NB4 (cell line): ENCODE results near the gene SENP6.
"Not testable (repeated sequence)": the region's sequence is repeated elsewhere in the genome, so short reads cannot be mapped to it uniquely, and the experiment has no call there.

Source experiments
- DNase-seq: peaks from one replicate; pipeline ENCODE4 v3.0.0; 2010; ENCODE audit warnings: low read depth
- H3K4me3 ChIP-seq: one replicate; pipeline ENCODE4 v1.5.1; 2011; ENCODE audit warnings: mild to moderate bottlenecking, low read depth, low read length, moderate library complexity
- CTCF ChIP-seq: IDR thresholded peaks from one replicate; pipeline ENCODE4 v1.5.1; 2012; ENCODE audit warnings: low read depth, low read length
- MAX ChIP-seq: IDR thresholded peaks from 2 replicates; pipeline ENCODE4 v1.6.1; 2011; ENCODE audit warnings: low read depth, low read length
- MYC ChIP-seq: IDR thresholded peaks from 2 replicates; pipeline ENCODE4 v1.6.1; 2011; ENCODE audit warnings: low read depth, low read length
- POLR2A ChIP-seq: IDR thresholded peaks from 2 replicates; pipeline ENCODE4 v1.6.1; 2011; ENCODE audit warnings: mild to moderate bottlenecking; ENCODE audit not compliant: insufficient read length; ENCODE audit errors: extremely low read depth

SENP6 gene

GRCh38 chr6:75723382-75723781 is 121.7 kb downstream of the SENP6 start:
- no peak for DNase-seq
- no peak overlapping the region for H3K4me3 ChIP-seq
- no peak for TF ChIP-seq CTCF
- TF ChIP-seq POLR2A = no peak
- no peak for TF ChIP-seq MAX
- no peak for TF ChIP-seq MYC

GRCh38 chr6:75727206-75727605 is 125.5 kb downstream of the SENP6 start:
- DNase-seq = no peak
- TF ChIP-seq POLR2A (no peak), MAX (no peak), MYC (no peak), CTCF (no peak)
- no peak overlapping the region for H3K4me3 ChIP-seq

GRCh38 chr6:75731029-75731428 is 129.3 kb downstream of the SENP6 start:
- H3K4me3 ChIP-seq, DNase-seq: not testable (repeated sequence)

GRCh38 chr6:75735491-75736186 is 134.0 kb downstream of the SENP6 start:
- TF ChIP-seq POLR2A = no peak
- TF ChIP-seq MAX = no peak
- TF ChIP-seq MYC = no peak
- no peak for TF ChIP-seq CTCF
- peak; percentile 15 for DNase-seq
- H3K4me3 ChIP-seq = no peak overlapping the region

GRCh38 chr6:75743971-75744370 is 142.3 kb downstream of the SENP6 start:
- H3K4me3 ChIP-seq = no peak overlapping the region
- TF ChIP-seq MYC = no peak
- no peak for TF ChIP-seq POLR2A
- no peak for TF ChIP-seq MAX
- TF ChIP-seq CTCF = no peak
- DNase-seq = no peak

GRCh38 chr6:75745404-75745803 is 143.7 kb downstream of the SENP6 start:
- no peak for DNase-seq
- H3K4me3 ChIP-seq = no peak overlapping the region
- TF ChIP-seq POLR2A = no peak
- no peak for TF ChIP-seq CTCF
- no peak for TF ChIP-seq MAX
- TF ChIP-seq MYC = no peak
